Measurements from ENCODE around the gene PPP1R12B.
"Not testable (repeated sequence)": the region's sequence is repeated elsewhere in the genome, so short reads cannot be mapped to it uniquely, and the experiment has no call there.

The PPP1R12B gene

GRCh38 chr1:202565890-202566602 is 217.5 kb downstream of the PPP1R12B start:
- DNase-seq, result no peak

DNA sequence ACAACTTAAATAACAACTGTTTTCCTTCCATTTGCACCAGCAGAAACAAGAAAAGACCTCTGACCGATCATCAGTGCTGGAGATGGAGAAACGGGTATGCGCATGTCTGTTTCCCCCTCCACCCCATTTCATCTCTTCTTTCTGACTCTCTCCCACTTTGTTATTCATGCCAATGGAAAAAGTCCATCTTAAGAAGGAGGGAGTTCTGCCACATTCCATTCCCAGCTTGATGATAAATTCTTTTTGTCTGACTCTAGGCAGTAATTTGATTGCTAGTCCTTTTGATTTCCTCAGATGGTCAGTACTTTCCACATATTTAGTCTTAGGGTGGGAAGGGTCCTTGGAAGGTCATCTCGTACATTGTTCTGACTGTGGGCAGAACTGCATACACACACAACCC is 219.2 kb downstream of the PPP1R12B start:
- no peak for DNase-seq

DNA sequence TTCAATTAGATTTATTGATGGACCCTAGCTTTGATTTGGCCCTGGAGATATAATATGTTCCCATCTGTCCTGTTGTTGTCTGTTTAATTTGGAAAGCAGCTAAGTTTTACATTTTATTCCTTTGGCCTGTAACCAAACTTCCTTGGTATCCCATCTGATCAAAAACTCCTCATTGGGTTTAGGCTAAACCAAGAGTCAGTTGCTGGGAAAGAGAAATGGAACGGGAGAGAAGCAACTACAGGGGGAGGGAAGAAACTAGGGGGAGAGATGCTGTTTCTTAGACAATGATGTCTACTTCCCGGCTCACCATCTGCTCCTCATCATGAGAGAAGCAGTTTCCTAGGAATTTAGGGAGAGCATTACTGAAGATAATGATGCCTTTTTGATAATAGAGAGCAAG is 219.9 kb downstream of the PPP1R12B start:
- no peak for DNase-seq

DNA sequence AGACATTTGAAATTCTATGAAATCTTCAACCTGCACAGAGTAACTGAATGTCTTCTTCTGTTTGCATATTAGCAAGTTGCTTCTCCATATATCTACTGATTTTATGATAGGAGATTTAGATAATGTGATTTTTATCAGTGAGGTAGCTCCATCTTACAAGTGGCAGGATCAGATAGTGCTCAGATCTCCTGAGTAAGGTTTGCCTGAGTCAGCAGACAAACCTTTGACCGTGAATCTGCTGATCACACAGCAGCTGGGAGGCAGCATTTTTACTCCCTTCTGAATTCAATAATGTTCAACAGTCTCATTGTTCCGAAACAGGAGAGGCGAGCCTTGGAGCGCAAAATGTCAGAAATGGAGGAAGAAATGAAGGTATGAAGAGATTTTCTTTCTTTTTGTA is 220.3 kb downstream of the PPP1R12B start:
- DNase-seq, result no peak

DNA sequence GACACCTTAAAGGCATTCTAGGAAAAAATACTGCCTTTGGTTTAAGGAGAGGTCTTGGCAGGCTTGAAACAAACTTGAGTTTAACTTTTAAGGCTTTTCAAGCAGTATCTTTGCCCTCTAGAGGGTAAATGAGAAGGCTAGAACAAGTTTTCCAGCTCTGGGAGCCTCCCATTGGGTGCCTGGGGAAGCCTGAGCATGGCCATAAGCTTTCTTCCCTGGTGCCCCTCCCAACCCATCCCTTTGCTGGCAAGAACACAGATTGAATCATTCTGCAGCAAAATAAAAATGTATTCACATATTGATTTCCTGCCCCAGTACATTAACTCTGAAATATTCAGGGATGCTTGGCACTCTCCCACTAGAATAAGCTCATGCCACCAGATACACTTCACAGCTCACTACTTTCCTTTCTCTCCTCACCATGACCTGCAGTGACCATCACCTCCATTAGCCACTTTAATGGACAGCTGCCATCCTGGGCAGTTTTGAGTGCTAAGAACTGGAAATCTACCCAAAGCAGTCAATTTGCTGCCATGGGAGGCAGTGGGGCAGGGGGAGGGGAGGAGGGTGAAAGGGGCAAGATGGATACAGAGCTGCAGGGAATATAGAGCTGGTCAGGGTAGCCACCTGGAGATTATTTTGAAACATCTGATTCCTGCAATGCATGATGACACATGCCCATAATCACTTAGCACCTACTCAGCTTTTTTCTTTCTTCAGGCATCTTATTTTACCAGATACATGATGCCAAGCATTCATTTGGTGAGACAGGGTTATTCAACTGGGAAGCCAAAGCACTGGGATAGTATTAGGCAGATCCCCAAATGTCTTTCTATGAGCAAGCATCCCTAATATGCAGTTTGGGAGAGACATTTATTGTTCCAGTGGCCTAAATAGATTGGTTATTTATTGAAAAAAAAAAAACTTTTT is 221.2 kb downstream of the PPP1R12B start:
- no peak for DNase-seq

GRCh38 chr1:202571719-202572339 is 223.3 kb downstream of the PPP1R12B start:
- peak; percentile 9 for DNase-seq

DNA sequence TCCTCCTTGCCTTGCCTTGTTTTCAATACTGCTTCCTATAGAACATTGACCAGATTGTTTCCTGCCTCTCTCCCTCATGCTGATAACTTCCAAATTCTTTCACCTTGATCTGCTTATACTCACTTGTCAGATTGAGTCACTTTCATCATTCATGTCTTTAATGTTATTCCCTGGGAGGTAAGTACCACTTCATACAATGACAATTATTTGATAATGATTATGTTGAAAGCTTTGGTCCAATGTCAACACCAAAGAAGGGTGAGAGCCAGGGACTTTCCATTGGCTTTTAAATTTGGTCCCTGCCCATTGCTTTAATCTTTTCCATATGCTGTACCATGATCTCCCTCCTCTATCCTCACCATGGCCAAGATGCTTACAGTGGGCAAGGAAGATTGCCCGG is 224.4 kb downstream of the PPP1R12B start:
- DNase-seq, result no peak

DNA sequence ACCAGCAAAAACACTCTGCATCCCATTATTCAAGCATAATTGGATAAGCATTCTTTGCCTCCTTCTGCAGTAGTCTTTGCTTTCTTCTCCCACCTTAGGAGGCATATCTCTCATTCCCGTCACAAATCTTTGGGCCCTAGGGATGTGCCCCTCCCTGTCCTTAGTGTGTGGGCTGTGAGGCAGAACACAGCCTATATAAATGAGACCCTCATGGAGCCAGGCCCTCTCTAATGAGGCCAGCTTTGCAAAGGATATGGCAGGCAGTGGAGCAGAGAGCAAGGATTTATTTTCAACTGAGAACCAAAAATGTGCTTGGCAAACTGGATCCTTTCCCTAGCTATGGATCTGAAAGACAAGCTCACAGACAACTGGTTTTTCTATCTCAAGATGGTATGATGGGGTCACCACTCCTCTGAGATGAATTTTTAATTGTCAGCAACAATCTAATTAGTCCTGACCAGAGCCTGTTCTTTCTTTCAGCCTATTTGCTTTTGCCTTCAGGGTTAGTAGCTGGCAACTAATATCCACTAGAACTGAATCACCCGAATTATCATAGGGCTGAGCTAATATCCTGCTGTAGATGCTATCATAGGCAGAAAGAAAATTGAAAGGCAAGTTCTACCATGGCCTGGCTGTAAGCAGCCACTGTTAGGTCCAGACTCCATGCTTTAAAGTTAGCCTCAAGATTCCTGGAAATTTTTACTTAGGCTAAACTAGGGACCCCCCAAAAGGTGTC is 227.6 kb downstream of the PPP1R12B start:
- no peak for DNase-seq

- no peak for DNase-seq
Observed at GRCh38 chr1:202576816-202577215, 228.3 kb downstream of the PPP1R12B start.

GRCh38 chr1:202577381-202577780 is 228.9 kb downstream of the PPP1R12B start:
- DNase-seq, result no peak

GRCh38 chr1:202578001-202578504 is 229.6 kb downstream of the PPP1R12B start:
- DNase-seq, result no peak

DNA sequence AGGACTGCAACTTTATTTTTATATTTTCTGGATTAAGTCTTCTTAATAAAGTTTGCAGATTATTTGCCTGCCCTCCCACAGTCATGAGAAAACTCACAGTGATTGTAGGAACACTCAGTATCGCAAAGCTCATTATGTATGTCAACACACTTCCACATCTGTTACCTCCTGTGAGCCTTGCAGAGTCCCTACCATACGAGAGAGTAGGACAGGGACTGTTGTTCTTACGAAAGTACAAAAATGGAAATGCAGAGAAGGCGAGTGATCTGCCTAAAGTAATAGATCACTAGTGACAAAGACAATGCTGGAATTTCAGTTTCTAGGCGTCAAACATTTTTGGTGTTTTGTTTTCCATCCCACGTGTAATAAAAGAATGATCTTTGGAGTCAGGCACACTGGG is 230.1 kb downstream of the PPP1R12B start:
- no peak for DNase-seq

GRCh38 chr1:202579806-202580205 is 231.3 kb downstream of the PPP1R12B start:
- DNase-seq, result no peak

DNA sequence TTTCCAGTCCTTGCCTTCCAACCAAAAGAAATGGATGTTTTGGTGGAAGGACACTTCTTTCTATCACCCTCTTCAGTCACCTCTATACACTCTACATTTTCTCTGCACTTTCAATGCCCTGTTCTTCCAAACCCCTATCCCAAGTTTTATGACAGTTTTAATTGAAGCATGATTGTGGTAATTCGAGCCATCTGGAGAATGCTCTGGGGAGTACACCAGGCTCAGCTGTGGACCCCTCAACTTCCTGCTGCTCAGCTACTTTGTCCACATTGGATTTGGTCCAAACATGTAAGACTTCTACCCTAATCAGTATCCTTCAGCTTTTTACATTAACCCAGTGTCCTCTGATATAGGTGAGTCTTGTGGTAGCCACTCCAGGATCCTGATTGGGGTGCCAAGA is 232.1 kb downstream of the PPP1R12B start:
- no peak for DNase-seq

DNA sequence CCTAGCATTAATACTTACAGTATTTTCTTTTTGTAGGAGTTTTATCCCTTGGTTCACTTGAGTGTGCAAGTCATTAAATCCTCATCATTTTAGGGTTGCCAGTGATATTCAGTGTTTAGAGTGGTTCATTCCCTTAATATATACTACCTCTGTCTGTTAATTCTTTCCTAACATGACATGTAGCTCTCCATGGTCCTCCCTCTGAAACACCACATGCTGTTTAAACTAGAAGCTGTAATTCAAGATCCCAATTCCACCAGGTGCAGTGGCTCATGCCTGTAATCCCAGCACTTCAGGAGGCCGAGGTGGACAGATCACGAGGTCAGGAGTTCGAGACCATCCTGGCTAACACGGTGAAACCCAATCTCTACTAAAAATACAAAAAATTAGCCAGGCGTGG is 233.9 kb downstream of the PPP1R12B start:
- not testable (repeated sequence) for DNase-seq

- no peak for DNase-seq
Observed at GRCh38 chr1:202584707-202585589, 236.4 kb downstream of the PPP1R12B start.

DNA sequence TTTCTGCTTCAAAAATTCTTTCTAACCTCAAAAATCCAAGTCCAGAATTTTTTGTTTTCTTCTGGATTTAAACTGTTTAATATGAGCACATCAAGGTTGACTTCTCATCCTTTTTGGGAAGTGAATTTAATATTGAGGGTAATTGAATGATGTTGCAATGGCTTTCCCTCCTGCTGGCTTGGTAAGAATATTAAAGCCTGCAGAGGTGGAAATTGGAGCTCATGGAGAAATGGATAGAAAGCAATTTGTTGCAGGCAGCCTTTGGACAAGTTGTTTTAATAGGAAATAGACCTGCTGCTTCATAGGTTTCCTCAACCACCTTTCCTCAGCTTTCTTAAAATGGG is 237.1 kb downstream of the PPP1R12B start:
- DNase-seq, result no peak

GRCh38 chr1:202586018-202586821 is 237.7 kb downstream of the PPP1R12B start:
- no peak for DNase-seq

DNA sequence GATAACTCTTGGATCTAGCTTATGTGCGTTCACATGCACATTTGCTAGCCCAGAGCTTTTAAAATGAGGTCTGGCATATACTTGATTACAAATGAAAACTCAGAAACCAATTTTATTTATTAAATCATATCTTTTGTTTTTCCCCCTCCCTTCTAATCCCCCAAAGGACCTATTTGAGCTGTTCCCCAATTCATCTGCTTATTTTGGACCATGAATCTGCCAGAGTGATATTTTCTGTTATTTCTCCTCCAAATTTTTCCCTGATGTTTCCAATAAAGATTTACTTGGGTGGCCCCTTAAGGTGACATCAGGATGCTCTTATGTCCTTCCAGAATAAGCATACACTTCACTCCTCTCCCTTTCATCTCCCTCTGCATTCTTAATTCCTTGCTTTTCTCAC is 238.4 kb downstream of the PPP1R12B start:
- DNase-seq, result no peak

- DNase-seq, result no peak
Observed at GRCh38 chr1:202587859-202588485, 239.5 kb downstream of the PPP1R12B start.
